SIG-M5 (cell line): Measurements from ENCODE around the gene SLC2A13.
"Not testable (repeated sequence)": the region's sequence is repeated elsewhere in the genome, so short reads cannot be mapped to it uniquely, and the experiment has no call there.

Experiments used
- DNase-seq: peaks from one replicate; lab custom pipeline; 2025; lab: John Stamatoyannopoulos, UW

Gene SLC2A13

DNA sequence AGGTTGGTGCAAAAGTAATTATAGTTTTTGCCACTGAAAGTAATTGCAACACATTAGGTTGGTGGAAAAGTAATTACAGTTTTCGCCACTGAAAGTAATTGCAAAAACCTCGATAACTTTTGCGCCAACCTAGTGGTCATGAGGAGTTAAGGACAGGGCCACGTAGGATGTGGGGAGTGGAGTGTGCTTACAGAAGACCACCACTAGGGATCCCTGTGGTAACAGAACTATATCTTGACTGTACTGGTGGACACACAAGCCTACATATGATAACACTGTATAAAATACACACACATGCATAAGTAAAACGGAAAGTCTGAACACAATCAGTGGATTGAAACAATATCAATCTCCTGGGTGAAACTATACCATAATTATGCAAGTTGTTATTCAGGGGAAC, 298.8 kb downstream of the SLC2A13 start:
- DNase-seq = no peak

DNA sequence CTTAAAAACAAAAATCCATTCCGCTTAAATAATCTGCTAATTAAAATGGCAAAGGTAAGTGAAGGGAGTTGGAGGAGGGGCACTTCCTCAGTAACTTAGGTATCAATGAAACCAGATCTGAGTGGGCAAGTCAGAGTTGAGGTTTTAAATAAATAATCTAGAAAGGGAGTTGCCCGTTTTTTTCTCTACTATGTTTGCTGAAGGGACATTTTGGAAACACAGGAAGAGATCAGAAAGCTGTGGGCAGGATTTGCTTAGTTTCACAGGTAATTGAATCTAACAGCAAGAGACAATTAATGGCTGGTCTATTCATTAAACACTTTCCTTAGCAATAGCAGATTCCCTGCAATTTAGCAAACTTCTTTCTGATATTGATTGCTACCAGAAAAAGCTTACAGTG, 300.2 kb downstream of the SLC2A13 start:
- no peak for DNase-seq

DNA sequence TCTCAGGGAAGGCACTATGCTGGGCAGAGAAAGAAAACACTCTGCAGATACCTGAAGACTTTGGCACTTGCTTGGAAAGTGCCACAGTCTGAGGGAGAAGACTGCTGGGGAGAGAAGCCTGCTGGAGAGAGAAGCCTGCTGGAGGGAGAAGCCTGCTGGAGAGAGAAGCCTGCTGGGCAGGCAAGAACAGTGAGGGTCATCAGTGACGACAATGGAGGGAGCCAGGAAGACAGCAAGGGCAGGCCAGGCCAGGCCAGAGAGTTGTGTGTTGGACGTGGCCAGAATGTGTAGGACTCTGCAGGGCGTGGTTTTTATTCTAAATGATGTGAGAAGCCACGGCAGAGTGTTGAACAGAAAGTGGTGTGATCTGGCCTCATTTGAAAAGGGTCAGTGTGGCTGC, 301.0 kb downstream of the SLC2A13 start:
- no peak for DNase-seq

DNA sequence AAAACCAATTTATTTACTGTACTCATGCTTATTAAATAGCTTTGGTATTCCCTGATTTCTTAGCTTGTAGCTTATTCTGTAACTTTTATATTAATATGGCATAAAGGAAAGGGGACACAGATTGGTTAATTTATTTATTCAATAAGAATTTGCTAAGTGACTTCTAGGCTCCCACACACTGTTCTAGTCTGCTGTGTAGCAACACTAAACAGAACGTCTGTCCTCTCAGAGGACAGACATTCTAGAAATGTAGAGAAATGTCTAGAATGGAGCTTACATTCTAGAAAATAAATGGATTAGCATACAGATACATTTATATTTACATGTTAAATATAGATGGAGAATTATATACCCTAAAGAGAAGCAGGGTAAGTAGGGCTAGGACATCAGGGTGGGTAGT, 301.4 kb downstream of the SLC2A13 start:
- DNase-seq = no peak

DNA sequence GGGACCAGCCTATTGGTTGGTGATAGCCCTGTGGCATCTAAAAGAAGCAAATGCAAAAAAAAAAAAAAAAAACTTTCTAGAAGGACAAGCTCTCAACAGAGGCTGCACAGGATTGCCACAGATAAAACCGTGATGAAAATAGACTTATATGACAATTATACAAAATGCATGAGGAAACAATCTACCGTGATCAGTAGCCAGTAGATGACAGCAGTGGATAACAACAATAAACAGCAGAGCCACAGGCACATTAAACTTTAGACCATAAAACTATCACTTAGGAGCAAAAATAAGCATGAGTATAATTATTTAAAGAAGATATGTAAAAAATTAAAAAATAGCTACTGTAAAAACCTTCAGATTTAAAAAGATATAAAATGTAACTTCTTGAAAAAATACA, 302.7 kb downstream of the SLC2A13 start:
- DNase-seq = no peak

DNA sequence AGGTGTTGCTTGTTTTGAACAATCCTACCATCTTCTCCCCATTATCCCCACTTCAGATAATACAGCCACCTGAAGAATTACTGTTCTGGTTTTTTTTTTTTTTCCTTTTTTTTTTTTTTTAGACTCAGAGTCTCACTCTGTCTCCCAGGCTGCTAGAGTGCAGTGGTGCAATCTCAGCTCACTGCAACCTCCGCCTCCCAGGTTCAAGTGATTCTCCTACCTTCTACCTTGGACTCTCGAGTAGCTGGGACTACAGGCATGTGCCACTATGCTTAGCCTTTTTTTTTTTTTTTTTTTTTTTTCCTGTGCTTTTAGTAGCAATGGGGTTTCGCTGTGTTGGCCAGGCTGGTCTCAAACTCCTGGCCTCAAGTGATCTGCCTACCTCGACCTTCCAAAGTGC, 306.9 kb downstream of the SLC2A13 start:
- DNase-seq = no peak

DNA sequence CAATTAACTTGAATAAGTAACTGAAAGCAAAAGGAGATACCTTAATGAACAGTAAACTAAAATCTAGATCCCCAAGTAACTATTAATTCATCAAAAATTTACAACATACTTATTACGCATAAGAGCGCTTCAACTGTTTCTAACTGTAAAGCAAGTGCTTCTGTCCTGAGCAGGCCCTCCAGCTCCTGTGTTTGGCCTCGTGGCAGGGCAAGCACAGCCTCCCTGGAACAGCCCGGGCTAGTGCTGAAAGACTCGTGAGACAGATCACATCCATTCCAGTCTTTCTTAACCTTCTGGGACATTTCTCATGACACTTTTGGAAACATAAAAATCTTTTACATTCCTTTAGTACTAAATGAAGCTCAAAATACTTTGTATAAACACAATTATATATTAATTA, 307.5 kb downstream of the SLC2A13 start:
- DNase-seq = no peak

DNA sequence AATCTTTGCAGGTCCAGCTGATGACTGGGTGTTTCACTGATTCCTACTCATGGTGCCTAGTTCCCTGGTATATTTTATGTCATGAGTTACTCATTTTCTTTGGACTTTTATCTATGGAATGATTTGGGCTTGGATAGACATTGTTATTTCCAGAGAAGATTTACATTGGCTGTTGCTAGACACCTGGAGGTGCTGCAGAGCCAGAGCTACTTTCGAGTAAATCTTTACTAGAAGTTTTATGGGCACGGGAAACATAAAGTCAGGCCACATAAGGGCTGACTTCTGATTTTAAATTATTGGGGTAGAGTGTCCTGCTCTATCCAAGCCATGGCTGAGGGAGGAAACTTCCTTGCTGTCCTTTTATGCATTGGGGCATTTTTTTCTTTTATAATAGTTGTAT, 310.4 kb downstream of the SLC2A13 start:
- DNase-seq = no peak

DNA sequence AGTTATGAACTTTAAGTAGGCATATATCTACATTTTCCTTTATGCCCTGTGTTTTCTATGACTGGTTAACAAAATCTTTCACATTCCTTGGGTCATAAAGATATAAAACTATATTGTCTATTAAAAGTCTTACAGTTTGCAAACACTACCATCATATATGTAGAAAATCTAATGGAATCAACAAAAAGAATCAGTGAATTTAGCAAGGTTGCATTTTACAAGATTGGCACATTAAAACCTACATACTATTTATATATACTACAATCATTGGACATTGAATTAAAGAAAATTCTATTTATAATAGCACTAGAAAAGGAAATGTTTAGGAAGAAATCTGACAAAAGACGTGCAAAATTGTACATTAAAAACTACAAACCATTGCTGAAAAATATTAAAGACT, 312.9 kb downstream of the SLC2A13 start:
- no peak for DNase-seq

DNA sequence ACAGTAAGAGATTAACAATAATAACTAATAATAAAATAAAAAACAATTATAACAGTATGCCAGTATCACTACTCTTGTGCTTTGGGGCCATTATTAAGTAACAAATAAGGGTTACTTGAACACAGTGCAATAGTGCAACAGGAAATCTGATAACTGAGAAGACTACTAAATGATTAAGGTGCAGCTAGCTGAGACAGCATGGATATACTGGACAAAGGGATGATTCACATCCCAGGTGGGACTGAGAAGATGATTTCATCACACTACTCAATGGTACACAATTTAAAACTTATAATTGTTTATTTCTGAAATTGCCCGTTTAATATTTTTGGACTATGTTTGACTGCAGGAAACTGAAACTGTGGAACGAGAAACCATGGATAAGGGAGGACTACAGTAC, 317.6 kb downstream of the SLC2A13 start:
- no peak for DNase-seq

DNA sequence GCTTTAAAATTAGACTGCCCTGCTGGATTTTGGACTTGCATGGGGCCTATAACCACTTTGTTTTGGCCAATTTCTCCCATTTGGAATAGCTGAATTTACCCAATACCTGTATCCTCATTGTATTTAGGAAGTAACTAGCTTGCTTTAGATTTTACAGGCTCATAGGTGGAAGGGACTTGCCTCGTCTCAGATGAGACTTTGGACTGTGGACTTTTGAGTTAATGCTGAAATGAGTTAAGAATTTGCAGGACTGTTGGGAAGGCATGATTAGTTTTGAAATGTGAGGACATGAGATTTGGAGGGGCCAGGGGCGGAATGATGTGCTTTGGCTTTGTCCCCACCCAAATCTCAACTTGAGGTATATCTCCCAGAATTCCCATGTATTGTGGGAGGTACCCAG, 320.1 kb downstream of the SLC2A13 start:
- not testable (repeated sequence) for DNase-seq

DNA sequence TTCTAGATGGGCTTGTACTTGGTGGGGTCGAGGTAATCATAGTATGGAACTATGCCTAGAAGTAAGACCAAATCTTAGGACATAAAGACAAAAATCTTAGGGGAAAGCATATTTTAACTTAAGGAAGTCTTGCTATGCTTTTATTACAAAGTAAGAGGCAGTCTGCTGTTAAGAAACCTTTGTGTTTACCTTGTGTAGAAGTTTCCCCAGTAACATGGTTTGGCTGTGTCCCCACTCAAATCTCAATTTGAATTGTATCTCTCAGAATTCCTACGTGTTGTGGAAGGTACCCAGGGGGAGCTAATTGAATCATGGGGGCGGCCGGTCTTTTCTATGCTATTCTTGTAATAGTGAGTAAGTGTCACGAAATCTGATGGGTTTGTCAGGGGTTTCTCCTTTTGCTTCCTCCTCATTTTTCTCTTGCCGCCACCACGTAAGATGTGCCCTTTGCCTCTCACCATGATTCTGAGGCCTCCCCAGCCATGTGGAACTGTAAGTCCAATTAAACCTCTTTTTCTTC, 323.8 kb downstream of the SLC2A13 start:
- DNase-seq = no peak

DNA sequence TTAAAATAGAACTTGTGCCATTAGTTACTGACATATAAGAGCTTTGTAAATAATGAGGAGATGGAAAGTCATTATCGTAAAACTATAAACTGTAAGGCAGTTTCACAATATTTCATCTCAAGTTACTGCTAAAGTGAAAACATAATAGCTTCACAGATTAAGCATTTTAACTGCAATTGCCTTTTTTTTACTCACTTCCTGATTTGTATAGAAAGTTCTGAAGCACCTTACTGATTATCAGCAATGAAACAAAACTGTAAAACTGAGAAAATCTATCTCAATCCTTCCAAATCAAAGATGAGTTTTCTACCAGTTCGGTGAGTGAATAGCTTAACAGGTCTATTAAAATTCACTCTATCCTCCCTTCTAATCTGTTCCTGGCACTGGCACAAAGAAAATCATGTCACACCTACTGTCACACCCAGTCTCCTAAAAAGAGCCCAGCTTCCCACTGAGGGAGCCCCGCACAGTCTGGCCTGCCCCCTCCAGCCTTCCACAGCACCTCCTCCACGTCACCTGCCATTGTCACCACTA, 324.9 kb downstream of the SLC2A13 start:
- DNase-seq = no peak

DNA sequence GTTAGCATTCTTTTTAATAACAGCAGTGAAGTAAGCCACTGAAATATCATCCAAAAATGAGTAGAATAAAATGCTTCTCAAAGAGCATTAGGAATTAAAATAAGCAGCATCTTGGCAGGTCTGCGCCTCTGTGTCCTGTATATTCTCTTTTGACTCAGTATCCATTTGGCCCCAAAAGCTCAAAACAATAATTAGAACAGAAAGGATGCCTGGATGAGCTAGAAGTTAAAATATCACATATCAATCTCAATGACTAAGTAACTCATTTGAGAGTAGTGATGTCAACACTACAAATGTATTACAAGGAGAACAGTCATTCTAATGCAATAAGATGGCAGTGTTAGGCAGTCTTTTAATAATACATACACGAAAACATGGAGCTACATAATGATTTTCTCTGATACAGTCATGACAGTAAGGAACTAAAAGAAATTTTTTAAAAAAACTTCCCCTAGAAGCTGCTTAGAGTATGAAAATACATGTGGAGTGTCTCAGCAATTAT, 325.4 kb downstream of the SLC2A13 start:
- DNase-seq = no peak

DNA sequence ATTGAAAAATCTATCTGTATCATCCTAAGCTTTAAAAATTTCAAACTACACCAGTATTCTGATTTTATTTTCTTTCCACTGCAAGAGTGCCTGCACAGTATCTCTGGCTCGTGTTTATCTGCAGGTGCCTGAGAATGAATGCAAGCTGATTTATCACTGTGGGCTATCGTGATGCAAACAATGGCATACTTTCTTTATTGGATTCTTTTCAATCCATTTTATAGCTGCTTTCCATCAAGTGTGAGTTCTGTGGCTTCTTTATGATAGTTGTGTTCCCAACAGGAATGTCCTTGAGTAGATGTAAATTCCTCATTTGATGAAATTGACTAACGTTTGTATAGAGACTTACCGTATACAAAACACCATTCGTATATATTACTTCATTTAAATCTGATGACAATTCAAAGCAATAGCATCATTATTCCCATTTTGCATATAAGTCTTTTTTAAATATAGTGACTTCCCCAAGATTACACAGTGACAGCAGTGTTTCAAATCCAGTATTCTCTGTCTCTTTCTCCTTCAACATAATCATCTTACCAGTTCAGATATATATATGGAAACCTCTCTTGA, 326.0 kb downstream of the SLC2A13 start:
- DNase-seq = no peak

DNA sequence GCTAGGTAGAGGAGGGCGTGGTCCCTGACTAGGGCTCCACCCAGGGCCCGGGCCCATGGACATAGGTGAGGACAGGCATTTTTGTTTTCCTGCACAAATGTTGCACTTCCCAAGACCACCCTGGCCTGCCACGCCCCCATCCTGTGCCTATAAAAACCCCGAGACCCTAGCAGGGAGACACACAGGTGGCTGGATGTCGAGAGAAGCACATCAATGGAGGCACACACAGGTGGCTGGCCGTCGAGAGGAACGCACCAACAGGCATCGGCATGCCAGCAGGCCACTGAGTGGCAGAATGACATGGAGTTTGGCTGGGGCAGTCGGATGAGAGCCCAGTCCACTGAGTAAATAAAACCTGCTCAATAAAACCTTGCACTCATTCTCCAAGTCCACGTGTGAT, 328.4 kb downstream of the SLC2A13 start:
- no peak for DNase-seq

DNA sequence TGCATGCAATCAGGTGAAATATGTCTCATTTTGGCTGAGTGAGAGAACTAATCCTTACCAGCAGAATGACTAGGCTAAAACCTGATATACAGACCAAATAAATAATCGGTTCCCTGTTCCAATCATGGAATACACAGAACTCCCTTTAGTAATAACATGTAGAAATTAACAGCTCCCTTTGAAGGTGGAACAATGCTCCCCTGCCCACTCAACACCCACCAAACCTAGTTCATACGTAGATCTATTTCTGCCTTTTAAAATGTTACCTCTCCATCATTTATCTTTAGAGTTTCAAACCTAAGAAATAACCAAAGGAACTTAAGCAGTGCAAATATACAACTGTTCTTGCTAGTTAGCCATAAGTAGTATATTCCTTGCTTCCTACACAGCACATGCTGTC, 332.6 kb downstream of the SLC2A13 start:
- no peak for DNase-seq

DNA sequence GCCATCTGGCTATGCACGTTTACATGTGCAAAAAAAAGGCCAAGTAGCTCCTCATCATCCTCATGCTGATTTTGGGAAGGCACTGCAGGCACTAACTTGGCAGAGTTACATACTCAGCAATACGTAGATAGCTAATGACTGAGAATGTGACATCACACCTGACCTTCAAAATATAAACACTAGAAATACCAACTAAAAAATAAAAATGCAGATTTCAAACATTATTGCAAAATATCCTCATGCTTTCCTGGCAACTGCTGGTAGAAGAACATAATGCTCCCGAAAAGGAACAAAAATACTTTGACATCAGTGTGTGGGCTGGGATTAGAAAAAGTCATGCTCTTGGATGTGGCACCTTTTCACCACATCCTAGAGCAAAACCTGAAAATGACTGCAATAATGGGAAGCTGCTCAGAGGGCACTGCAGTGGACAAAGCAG, 333.0 kb downstream of the SLC2A13 start:
- DNase-seq = no peak

DNA sequence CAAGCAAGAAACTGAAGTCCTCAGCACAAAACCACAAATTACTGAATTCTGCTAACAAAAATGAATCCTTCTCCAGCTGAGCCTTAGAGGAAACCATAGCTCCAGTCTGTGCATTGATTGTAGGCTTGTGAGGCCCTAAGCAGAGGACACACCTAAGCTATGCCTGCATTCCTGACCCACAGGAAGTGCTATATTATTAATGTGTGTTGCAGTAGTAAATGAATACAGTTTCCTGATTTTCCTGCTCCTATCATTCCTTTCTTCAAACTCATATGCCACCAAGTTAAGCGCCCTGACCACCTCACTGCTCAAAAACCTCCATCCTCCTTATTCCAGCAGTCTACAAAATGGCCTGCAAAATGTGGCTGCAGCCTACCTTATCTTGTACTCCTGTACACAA, 334.4 kb downstream of the SLC2A13 start:
- DNase-seq = no peak

DNA sequence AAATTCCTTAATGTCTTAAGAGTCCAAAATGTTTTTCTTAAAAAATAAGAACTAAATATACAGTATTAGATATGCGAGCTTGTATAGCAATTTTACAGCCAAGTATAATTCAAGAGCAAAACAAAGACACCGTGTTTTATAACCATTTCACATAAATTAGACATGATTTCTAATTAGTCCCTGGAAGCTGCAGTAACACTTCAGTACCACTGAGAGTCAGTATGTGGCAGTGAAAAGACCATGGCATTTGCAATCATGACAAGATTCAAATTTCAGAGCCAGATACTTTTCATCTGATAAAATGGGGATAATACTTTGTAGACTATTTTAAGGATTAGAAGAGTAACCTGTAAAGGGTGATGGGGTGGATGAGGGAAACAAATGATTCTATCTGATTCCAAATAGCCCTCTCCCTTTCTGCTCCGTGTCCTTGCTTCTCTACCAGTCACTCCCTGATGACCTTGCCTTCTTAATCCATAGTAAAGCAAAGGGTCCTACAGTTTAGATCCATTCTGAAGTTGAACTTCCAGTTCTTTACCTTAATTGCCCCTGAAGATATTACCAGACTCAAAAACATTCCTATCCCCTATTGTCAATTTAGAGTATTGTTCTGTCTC, 340.8 kb downstream of the SLC2A13 start:
- DNase-seq = no peak

DNA sequence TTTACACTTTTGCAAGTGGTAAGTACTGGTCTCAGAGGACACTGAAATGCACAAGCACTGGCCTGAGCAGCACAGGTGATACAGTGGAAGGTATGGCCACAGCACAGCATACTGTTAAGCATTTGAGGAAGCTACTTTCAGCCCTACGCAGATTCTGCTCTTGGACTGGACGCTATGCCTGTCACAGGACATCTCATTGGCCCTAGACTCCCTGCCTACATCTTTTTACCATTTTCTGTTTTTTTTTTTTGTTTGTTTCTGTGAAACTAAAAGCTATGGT, 342.1 kb downstream of the SLC2A13 start:
- no peak for DNase-seq

DNA sequence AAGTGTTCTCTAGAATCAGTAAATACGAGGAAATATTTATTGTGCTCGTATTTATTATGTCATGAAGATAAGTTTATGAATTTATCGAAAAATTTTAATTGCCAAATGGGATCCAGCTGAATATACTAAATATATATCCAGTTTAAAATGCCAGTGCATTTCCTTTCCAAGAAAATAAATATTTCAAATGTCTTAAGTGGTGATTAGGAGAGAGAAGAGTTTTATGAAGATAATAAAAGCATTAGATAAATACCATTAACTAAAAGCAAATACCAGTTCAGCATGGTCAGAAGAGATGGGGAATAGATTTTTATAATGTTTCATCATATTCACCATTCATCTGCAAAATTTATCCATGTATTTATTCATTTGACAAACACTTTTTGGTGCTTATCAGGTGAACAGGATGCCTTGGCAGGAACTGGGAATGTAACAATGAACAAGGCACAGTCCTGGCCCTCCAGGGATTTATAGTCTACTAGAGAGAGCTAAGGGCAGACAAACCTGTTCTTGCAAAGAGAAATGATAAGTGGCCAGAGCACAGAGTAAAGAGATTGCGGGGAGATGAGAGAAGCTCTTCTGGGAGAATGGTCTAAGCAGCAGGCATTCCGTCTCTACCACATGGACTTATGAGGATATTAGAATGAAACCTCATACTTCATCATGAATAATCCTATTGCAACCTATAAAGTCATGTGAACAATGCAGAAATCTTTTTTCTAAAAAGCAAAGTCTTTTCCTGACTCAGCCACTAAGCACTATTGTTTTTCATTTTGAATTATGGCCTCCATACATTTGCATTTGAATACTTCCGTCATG, 342.6 kb downstream of the SLC2A13 start:
- DNase-seq = no peak

DNA sequence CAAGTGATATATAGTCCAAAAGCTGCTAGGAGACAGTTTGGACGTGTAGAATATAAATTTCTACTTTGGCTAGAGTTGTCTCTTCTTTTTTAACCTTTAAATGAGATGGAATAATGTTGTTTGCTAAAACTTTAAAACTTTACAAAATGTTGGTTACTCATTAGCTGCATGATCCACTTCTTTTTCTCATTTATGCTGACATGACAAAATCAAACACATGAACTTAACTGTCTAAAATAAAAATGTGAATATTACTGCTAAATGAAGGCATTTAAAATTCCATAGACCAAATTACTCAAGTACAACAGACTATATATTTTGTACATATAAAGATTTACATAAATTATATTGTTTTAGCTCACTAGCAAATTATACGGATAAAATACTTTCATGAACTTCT, 350.4 kb downstream of the SLC2A13 start:
- no peak for DNase-seq
